Transverse colon (tissue), 3 donors: ENCODE results near the gene CTNNAL1.

Experiments
- CTCF ChIP-seq, 5 experiments: fragments of 200-600 bp in 3 of 5; fragments of 450-650 bp in 2 of 5; sonication (generic) in 3 of 5; IDR thresholded peaks; 1 replicate in 2 of 5; 2 replicates in 3 of 5; pipeline ENCODE4 v1.5.1; 2016 to 2017; ENCODE audit warnings: antibody characterized with exemption in 5 of 5, inconsistent platforms in 3 of 5, mild to moderate bottlenecking in 2 of 5, moderate library complexity in 1 of 5
- POLR2A ChIP-seq: fragments of 450-650 bp; IDR thresholded peaks from one replicate; pipeline ENCODE4 v1.6.1; 2016; ENCODE audit warnings: antibody characterized with exemption, mild to moderate bottlenecking, moderate library complexity

GRCh38 chr9:109017061-109017460 lies 3.8 kb upstream of the CTNNAL1 start:
- TF ChIP-seq POLR2A (no peak), CTCF (IDR thresholded peaks at IDR 0.05) (no peak)
